Trophoblast cell (in vitro differentiated cells and primary cell): ENCODE results near the gene ANP32A.

ENCODE experiments used
- DNase-seq, 2 donors: peaks; one replicate each; pipeline ENCODE4 v3.0.0-alpha.2; 2016
- H2AFZ ChIP-seq: 2 replicates; pipeline ENCODE4 v1.6.1; 2013; ENCODE audit warnings: low read length, moderate library complexity, mild to moderate bottlenecking; ENCODE audit not compliant: insufficient read depth, poor library complexity
- H2AK5ac ChIP-seq: 2 replicates; pipeline ENCODE4 v1.6.1; 2013; ENCODE audit warnings: mild to moderate bottlenecking, low read length
- H2BK120ac ChIP-seq: 2 replicates; pipeline ENCODE4 v1.6.1; 2013; ENCODE audit warnings: low read length, mild to moderate bottlenecking, moderate library complexity; ENCODE audit not compliant: insufficient read depth, poor library complexity
- H2BK12ac ChIP-seq: 2 replicates; pipeline ENCODE4 v1.6.1; 2013; ENCODE audit warnings: mild to moderate bottlenecking, low read length, moderate library complexity
- H2BK5ac ChIP-seq: 2 replicates; pipeline ENCODE4 v1.6.1; 2013; ENCODE audit warnings: low read length, low read depth, moderate library complexity, mild to moderate bottlenecking; ENCODE audit not compliant: poor library complexity
- H3K14ac ChIP-seq: 2 replicates; pipeline ENCODE4 v1.6.1; 2013; ENCODE audit warnings: mild to moderate bottlenecking, low read length
- H3K18ac ChIP-seq: 2 replicates; pipeline ENCODE4 v1.6.1; 2013; ENCODE audit warnings: mild to moderate bottlenecking, low read length
- H3K23ac ChIP-seq: 2 replicates; pipeline ENCODE4 v1.6.1; 2013; ENCODE audit warnings: low read length
- H3K27ac ChIP-seq: 2 replicates; pipeline ENCODE4 v1.5.1; 2013; ENCODE audit warnings: low read depth, mild to moderate bottlenecking, inconsistent platforms, low read length, moderate library complexity
- H3K27me3 ChIP-seq: 2 replicates; pipeline ENCODE4 v1.6.1; 2013; ENCODE audit warnings: inconsistent platforms, mild to moderate bottlenecking, low read length, moderate library complexity; ENCODE audit not compliant: insufficient read depth
- H3K36me3 ChIP-seq, 2 experiments: 1 replicate in 1 of 2; 2 replicates in 1 of 2; pipeline ENCODE4 v1.6.1; 2013; ENCODE audit warnings: low read length in 2 of 2, mild to moderate bottlenecking in 2 of 2, moderate library complexity in 1 of 2; ENCODE audit not compliant: insufficient read depth in 2 of 2, control insufficient read depth in 1 of 2
- H3K4ac ChIP-seq: 2 replicates; pipeline ENCODE4 v1.6.1; 2013; ENCODE audit warnings: low read depth, mild to moderate bottlenecking, low read length, moderate library complexity
- H3K4me1 ChIP-seq, 2 experiments: 1 replicate in 1 of 2; 2 replicates in 1 of 2; pipeline ENCODE4 v1.6.1; 2013; ENCODE audit warnings: low read length in 2 of 2, mild to moderate bottlenecking in 2 of 2, moderate library complexity in 1 of 2; ENCODE audit not compliant: insufficient read depth in 2 of 2, control insufficient read depth in 1 of 2
- H3K4me2 ChIP-seq: 2 replicates; pipeline ENCODE4 v1.6.1; 2013; ENCODE audit warnings: inconsistent platforms, mild to moderate bottlenecking, low read length, moderate library complexity
- H3K4me3 ChIP-seq: 2 replicates; pipeline ENCODE4 v1.5.1; 2013; ENCODE audit warnings: mild to moderate bottlenecking, low read depth, low read length, inconsistent platforms
- H3K79me1 ChIP-seq: one replicate; pipeline ENCODE4 v1.6.1; 2013; ENCODE audit warnings: low read length
- H3K79me2 ChIP-seq: 2 replicates; pipeline ENCODE4 v1.6.1; 2013; ENCODE audit warnings: low read length, mild to moderate bottlenecking; ENCODE audit not compliant: control insufficient read depth, insufficient read depth, poor library complexity
- H3K9ac ChIP-seq: 2 replicates; pipeline ENCODE4 v1.6.1; 2013; ENCODE audit warnings: mild to moderate bottlenecking, low read length
- H3K9me3 ChIP-seq: 2 replicates; pipeline ENCODE4 v1.6.1; 2013; ENCODE audit warnings: low read depth, mild to moderate bottlenecking, control low read depth, inconsistent platforms, low read length; ENCODE audit not compliant: insufficient read depth
- H4K12ac ChIP-seq: 2 replicates; pipeline ENCODE4 v1.6.1; 2013; ENCODE audit warnings: low read depth, mild to moderate bottlenecking, low read length, moderate library complexity
- H4K8ac ChIP-seq: 2 replicates; pipeline ENCODE4 v1.6.1; 2013; ENCODE audit warnings: low read depth, mild to moderate bottlenecking, low read length, moderate library complexity
- H4K91ac ChIP-seq: one replicate; pipeline ENCODE4 v1.6.1; 2013; ENCODE audit warnings: low read depth, mild to moderate bottlenecking, low read length, moderate library complexity
- WGBS: extraction: QIAGEN DNeasy Blood & Tissue Kit; methylation state at CpG from one replicate; pipeline ENCODE4 v1.1.7; 2013; ENCODE audit warnings: missing lambda C conversion rate; ENCODE audit not compliant: insufficient read length, insufficient coverage; ENCODE audit errors: extremely low coverage; 5-methylcytosine and 5-hydroxymethylcytosine counted together

The ANP32A gene

GRCh38 chr15:68846851-68847439 is 26.2 kb upstream of the ANP32A start:
- Histone ChIP-seq H3K4me2 (no peak overlapping the region), H3K18ac (no peak overlapping the region), H3K27me3 (peaks cover 7% of the 10 kb centered on the region), H3K4me3 (no peak overlapping the region), H2AFZ (no peak overlapping the region), H3K79me2 (no peaks in the 10 kb centered on the region), H3K27ac (no peak overlapping the region), H3K4ac (no peak overlapping the region), H2BK120ac (no peak overlapping the region), H4K91ac (no peak overlapping the region), H3K23ac (no peak overlapping the region), H3K4me1 (peaks cover 0 to 2% of the 10 kb centered on the region in 2 experiments), H2BK12ac (no peak overlapping the region), H2BK5ac (no peak overlapping the region), H3K14ac (no peak overlapping the region), H3K36me3 (no peaks in the 10 kb centered on the region), H2AK5ac (no peak overlapping the region), H4K12ac (no peak overlapping the region), H3K9ac (no peak overlapping the region), H4K8ac (no peak overlapping the region), H3K79me1 (no peaks in the 10 kb centered on the region), H3K9me3 (peaks cover 2% of the 10 kb centered on the region)
- no CpG with 5 or more reads among the region's 3 CpGs for WGBS
- no peak for DNase-seq

GRCh38 chr15:68844856-68845550 is 24.3 kb upstream of the ANP32A start:
- Histone ChIP-seq H3K4me1 (peaks cover 0 to 2% of the 10 kb centered on the region in 2 experiments), H3K9me3 (peaks cover 2% of the 10 kb centered on the region), H2AK5ac (no peak overlapping the region), H3K18ac (no peak overlapping the region), H3K27me3 (peaks cover 7% of the 10 kb centered on the region), H3K23ac (no peak overlapping the region), H3K36me3 (no peaks in the 10 kb centered on the region), H4K91ac (no peak overlapping the region), H3K27ac (no peak overlapping the region), H2BK5ac (no peak overlapping the region), H3K4me2 (no peak overlapping the region), H3K9ac (no peak overlapping the region), H2BK120ac (no peak overlapping the region), H4K12ac (no peak overlapping the region), H3K4ac (no peak overlapping the region), H3K79me2 (no peaks in the 10 kb centered on the region), H4K8ac (no peak overlapping the region), H2AFZ (no peak overlapping the region), H3K14ac (no peak overlapping the region), H3K4me3 (no peak overlapping the region), H3K79me1 (no peaks in the 10 kb centered on the region), H2BK12ac (no peak overlapping the region)
- no peak for DNase-seq
- WGBS = no CpG with 5 or more reads among the region's 5 CpGs

- no peaks in the 10 kb centered on the region for H3K79me1 ChIP-seq
- H3K18ac ChIP-seq = no peak overlapping the region
- peaks cover 2% of the 10 kb centered on the region for H3K9me3 ChIP-seq
- no peak overlapping the region for H2BK120ac ChIP-seq
- H3K79me2 ChIP-seq = no peaks in the 10 kb centered on the region
- peak in 1 of 2 donors; percentile 28 for DNase-seq
- H3K27ac ChIP-seq = no peak overlapping the region
- no peak overlapping the region for H3K14ac ChIP-seq
- peak overlapping the region; percentile 55 for H3K9ac ChIP-seq
- no peak overlapping the region for H4K12ac ChIP-seq
- no peak overlapping the region for H4K91ac ChIP-seq
- H3K36me3 ChIP-seq = no peaks in the 10 kb centered on the region
- H3K4me2 ChIP-seq = peak overlapping the region; percentile 67
- no CpG with 5 or more reads among the region's 32 CpGs for WGBS
- no peak overlapping the region for H2BK12ac ChIP-seq
- H3K4me1 ChIP-seq = peaks cover 0 to 2% of the 10 kb centered on the region in 2 experiments
- H3K4ac ChIP-seq = no peak overlapping the region
- H3K23ac ChIP-seq = no peak overlapping the region
- no peak overlapping the region for H4K8ac ChIP-seq
- H2AFZ ChIP-seq = no peak overlapping the region
- no peak overlapping the region for H2BK5ac ChIP-seq
- H3K4me3 ChIP-seq = peak overlapping the region; percentile 60
- no peak overlapping the region for H2AK5ac ChIP-seq
- peaks cover 11% of the 10 kb centered on the region for H3K27me3 ChIP-seq
These were observed 23.0 kb upstream of the ANP32A start for GRCh38 chr15:68843425-68844311.

- no peak overlapping the region for H2AK5ac ChIP-seq
These were observed 22.3 kb upstream of the ANP32A start for GRCh38 chr15:68842958-68843357.

More at GRCh38 chr15:68842958-68843357, 22.3 kb upstream of the ANP32A start:
- no peak overlapping the region for H3K4me2 ChIP-seq
- H3K79me1 ChIP-seq = no peaks in the 10 kb centered on the region
- H3K4ac ChIP-seq = no peak overlapping the region
- H3K27ac ChIP-seq = no peak overlapping the region
- peaks cover 0 to 2% of the 10 kb centered on the region in 2 experiments for H3K4me1 ChIP-seq
- no peak overlapping the region for H3K23ac ChIP-seq
- no peak overlapping the region for H3K18ac ChIP-seq
- H2BK12ac ChIP-seq = no peak overlapping the region
- H3K36me3 ChIP-seq = no peaks in the 10 kb centered on the region
- WGBS = no CpG with 5 or more reads among the region's 1 CpG
- peaks cover 2% of the 10 kb centered on the region for H3K9me3 ChIP-seq
- no peak overlapping the region for H4K8ac ChIP-seq
- H4K91ac ChIP-seq = no peak overlapping the region
- no peaks in the 10 kb centered on the region for H3K79me2 ChIP-seq
- H2BK5ac ChIP-seq = no peak overlapping the region
- no peak overlapping the region for H3K4me3 ChIP-seq
- no peak overlapping the region for H2AFZ ChIP-seq
- peaks cover 11% of the 10 kb centered on the region for H3K27me3 ChIP-seq
- no peak overlapping the region for H2BK120ac ChIP-seq
- H4K12ac ChIP-seq = no peak overlapping the region
- H3K14ac ChIP-seq = no peak overlapping the region
- DNase-seq = no peak
- no peak overlapping the region for H3K9ac ChIP-seq
